GM12878 (cell line): ENCODE data around the gene FATE1. TPM values are rescaled to one million over a fixed set of nuclear protein-coding genes. Genes with fewer than 3 reads are reported as not detected.

Experiments used
- ATAC-seq: fragments of 200-7000 bp; cut with Tn5 transposase; 3 replicates; pipeline ENCODE4 v1.9.1; 2020; ENCODE audit warnings: mild to moderate bottlenecking, moderate library complexity
- BruUV-seq: library from RNA; stranded (reverse); fragments of 400-500 nt; replicated peaks from 2 replicates; lab custom pipeline; 2021; lab: Mats Ljungman, UMichigan
- CTCF ChIA-PET: fragments of 300-600 bp; sonication (Branson Sonifier 250); formaldehyde crosslinking; extraction: SDS; loops from one replicate; lab custom pipeline; 2021; ENCODE audit warnings: inconsistent platforms; lab: Yijun Ruan, JAX
- POLR2A ChIA-PET: fragments of 350-600 bp; formaldehyde crosslinking; extraction: SDS; loops from one replicate; lab custom pipeline; 2021; ENCODE audit warnings: inconsistent platforms; lab: Charles Lee
- RAD21 ChIA-PET: fragments of 300-600 bp; sonication (Branson Sonifier 250); formaldehyde crosslinking; loops from one replicate; lab custom pipeline; 2023; ENCODE audit warnings: antibody characterized with exemption; ENCODE audit not compliant: unreplicated experiment; lab: Charles Lee
- SMC1A ChIA-PET: fragments of 300-600 bp; sonication (Branson Sonifier 250); formaldehyde crosslinking; loops from one replicate; lab custom pipeline; 2023; ENCODE audit not compliant: unreplicated experiment, uncharacterized antibody; lab: Charles Lee
- DNase-seq: peaks from one replicate; pipeline ENCODE4 v3.0.0-alpha.2; 2011; ENCODE audit warnings: low read depth, low spot score
- FAIRE-seq: peaks from 3 replicates; lab custom pipeline; 2011; peaks lifted over from hg19 to GRCh38; lab: Jason Lieb, UNC
- H2AFZ ChIP-seq: 2 replicates; pipeline ENCODE4 v1.6.0; 2011; ENCODE audit warnings: low read depth, low read length, control low read depth; ENCODE audit not compliant: control insufficient read depth
- H3K27ac ChIP-seq: 2 replicates; pipeline ENCODE4 v1.5.1; 2011; ENCODE audit warnings: control low read depth; ENCODE audit not compliant: control insufficient read depth, insufficient read depth
- H3K27me3 ChIP-seq, 2 experiments: replicated peaks in 1 of 2; 2 replicates each; pipeline versions ENCODE4 v1.6.0 to v1.6.1; 2011; ENCODE audit warnings: low read length in 1 of 2; ENCODE audit not compliant: control insufficient read depth in 2 of 2, insufficient read depth in 2 of 2
- H3K36me3 ChIP-seq, 2 experiments: 2 replicates each; pipeline ENCODE4 v1.5.1; 2011; ENCODE audit warnings: low read length in 1 of 2; ENCODE audit not compliant: control insufficient read depth in 2 of 2, insufficient read depth in 2 of 2
- H3K4me1 ChIP-seq: 2 replicates; pipeline ENCODE4 v1.6.1; 2011; ENCODE audit warnings: mild to moderate bottlenecking, low read length, moderate library complexity, mixed read lengths; ENCODE audit not compliant: control insufficient read depth, insufficient read depth
- H3K4me2 ChIP-seq: 2 replicates; pipeline ENCODE4 v1.6.0; 2011; ENCODE audit warnings: control low read depth; ENCODE audit not compliant: control insufficient read depth, insufficient read depth
- H3K4me3 ChIP-seq: fragments of 200-600 bp; sonication (generic); 2 replicates; pipeline ENCODE4 v1.5.1; 2016
- H3K79me2 ChIP-seq: 2 replicates; pipeline ENCODE4 v1.6.0; 2011; ENCODE audit warnings: low read length; ENCODE audit not compliant: control insufficient read depth, insufficient read depth
- H3K9ac ChIP-seq: 2 replicates; pipeline ENCODE4 v1.8.0; 2011; ENCODE audit warnings: low read length, control low read depth, mixed read lengths; ENCODE audit not compliant: control insufficient read depth, insufficient read depth
- H3K9me3 ChIP-seq: replicated peaks from 3 replicates; pipeline ENCODE4 v1.5.1; 2011; ENCODE audit warnings: mild to moderate bottlenecking, low read length; ENCODE audit not compliant: control insufficient read depth, insufficient read depth
- H4K20me1 ChIP-seq: 2 replicates; pipeline ENCODE4 v1.6.0; 2011; ENCODE audit not compliant: control insufficient read depth, insufficient read depth
- ASH2L ChIP-seq: fragments of 300-600, 200-600 bp; sonication (generic); IDR thresholded peaks from 2 replicates; pipeline ENCODE4 v1.6.1; 2017; ENCODE audit warnings: low read depth, mild to moderate bottlenecking, borderline replicate concordance
- EED ChIP-seq: sonication (generic); IDR thresholded peaks from 2 replicates; pipeline ENCODE4 v1.6.1; 2016; ENCODE audit warnings: antibody characterized with exemption, low read depth
- HDAC2 ChIP-seq: fragments of 200-600 bp; sonication (generic); IDR thresholded peaks from 2 replicates; pipeline ENCODE4 v1.6.1; 2017
- LARP7 ChIP-seq: fragments of 450-650 bp; IDR thresholded peaks from 2 replicates; pipeline ENCODE4 v1.6.1; 2017; ENCODE audit warnings: mild to moderate bottlenecking
- MYC ChIP-seq: IDR thresholded peaks from 2 replicates; pipeline ENCODE4 v1.6.1; 2011; ENCODE audit warnings: mild to moderate bottlenecking, low read length, moderate library complexity, inconsistent platforms; ENCODE audit not compliant: insufficient read depth, insufficient replicate concordance, insufficient read length, severe bottlenecking
- RAD21 ChIP-seq: IDR thresholded peaks from 2 replicates; pipeline ENCODE4 v1.6.1; 2011; ENCODE audit warnings: mild to moderate bottlenecking, low read depth, low read length, moderate library complexity; ENCODE audit not compliant: insufficient read depth
- SP1 ChIP-seq: IDR thresholded peaks from one replicate; pipeline ENCODE4 v1.6.1; 2011; ENCODE audit warnings: low read depth, low read length
- TCF3 ChIP-seq: IDR thresholded peaks from 2 replicates; pipeline ENCODE4 v1.6.1; 2012; ENCODE audit warnings: low read depth, mild to moderate bottlenecking, low read length, borderline replicate concordance; ENCODE audit not compliant: insufficient read depth
- WGBS: methylation state at CpG from one replicate; pipeline ENCODE4 v1.1.6; 2016; ENCODE audit warnings: low lambda C conversion rate; ENCODE audit not compliant: insufficient replicate concordance, insufficient coverage; ENCODE audit errors: missing lambda C conversion rate; 5-methylcytosine and 5-hydroxymethylcytosine counted together
- in situ Hi-C: fragments of 300-500 bp; cut with MboI; formaldehyde crosslinking; loops from 9 replicates; pipeline ENCODE4 v1.14.3; 2018; ENCODE audit warnings: mixed read lengths
- intact Hi-C: fragments of 100-400 bp; cut with micrococcal nuclease; formaldehyde crosslinking; loops from one replicate; pipeline ENCODE4 v1.14.2; 2022; ENCODE audit not compliant: unreplicated experiment
- polyA plus RNA-seq, 11 experiments: library from polyadenylated mRNA; depleted of rRNA in 4 of 11; unstranded in 6 of 11; stranded (reverse) in 5 of 11; fragments of >200 nt; fragmentation: Nextera tagmentation in 4 of 11; fragmentation: Illumina TruSeq in 1 of 11; extraction: Ambion mirVana in 4 of 11; extraction: Trizol in 1 of 11; gene quantifications; 1 replicate in 1 of 11; 2 replicates in 10 of 11; pipeline versions ENCODE4 v1.2.1 to v1.2.3, GENCODE V29; 2011 to 2016; ENCODE audit warnings: inconsistent platforms in 2 of 11, missing spikeins in 2 of 11, low read depth in 1 of 11
- total RNA-seq, 4 experiments: library from RNA; depleted of rRNA in 3 of 4; stranded (reverse); fragments of >200 nt in 3 of 4; fragmentation: Illumina TruSeq in 1 of 4; extraction: Trizol in 1 of 4; gene quantifications; 2 replicates each; pipeline versions ENCODE4 v1.2.1 to v1.2.3, GENCODE V29; 2013 to 2021
- TF ChIP-seq, protein P1 (sequence below): IDR thresholded peaks from 2 replicates; pipeline ENCODE4 v1.6.1; 2012; ENCODE audit warnings: low read depth, low read length, improper control_type of control experiment
- TF ChIP-seq, protein P2 (sequence below): IDR thresholded peaks from 2 replicates; pipeline ENCODE4 v1.6.1; 2012; ENCODE audit warnings: low read depth, low read length, improper control_type of control experiment
- TF ChIP-seq, protein P3 (sequence below): IDR thresholded peaks from 2 replicates; pipeline ENCODE4 v1.6.1; 2011; ENCODE audit warnings: mild to moderate bottlenecking, low read depth, low read length, moderate library complexity; ENCODE audit not compliant: insufficient replicate concordance

FATE1 gene
- total and polyA plus RNA-seq, 10 of the 15 experiments (the other 5 are each of a cell fraction or from before 2014, with no cell fraction given): 0.26 to 0.28 TPM; not detected in 8

DNA sequence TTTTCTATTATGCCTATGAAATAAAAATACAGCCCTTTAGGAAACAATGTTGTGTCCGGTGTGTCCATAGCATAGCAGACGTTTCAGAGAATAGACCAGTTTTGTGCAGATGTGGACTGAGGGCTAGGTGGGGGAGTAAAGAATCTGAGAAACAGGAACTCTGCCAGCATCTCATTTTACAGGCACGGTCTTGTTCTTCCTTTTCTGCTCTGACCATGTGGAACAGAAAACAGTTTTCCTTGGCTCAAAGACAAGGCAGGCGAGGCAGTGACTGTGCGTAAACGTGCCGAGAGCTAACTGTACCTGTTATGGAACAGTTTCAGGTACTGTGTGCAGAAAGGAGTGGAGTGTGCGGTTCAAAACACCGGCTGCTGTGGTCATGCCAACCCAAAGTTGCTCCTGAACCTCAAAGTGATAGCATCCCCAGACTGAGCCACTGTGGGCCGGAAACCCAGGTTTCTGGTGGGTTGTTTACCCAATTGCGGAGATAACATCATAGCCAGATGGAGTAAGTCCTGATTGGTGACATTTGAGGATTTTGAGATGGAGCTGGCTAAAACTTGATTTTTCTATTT is 38.9 kb downstream of the FATE1 start:
- no peaks in the 10 kb centered on the region for H3K9me3 ChIP-seq
- in situ Hi-C loops: loop anchor here (5.0 to 10.0 kb wide), 3 partner anchors 888 to 1170 kb away; no protein-coding TSS in a partner anchor
- TF ChIP-seq, protein P1, sequence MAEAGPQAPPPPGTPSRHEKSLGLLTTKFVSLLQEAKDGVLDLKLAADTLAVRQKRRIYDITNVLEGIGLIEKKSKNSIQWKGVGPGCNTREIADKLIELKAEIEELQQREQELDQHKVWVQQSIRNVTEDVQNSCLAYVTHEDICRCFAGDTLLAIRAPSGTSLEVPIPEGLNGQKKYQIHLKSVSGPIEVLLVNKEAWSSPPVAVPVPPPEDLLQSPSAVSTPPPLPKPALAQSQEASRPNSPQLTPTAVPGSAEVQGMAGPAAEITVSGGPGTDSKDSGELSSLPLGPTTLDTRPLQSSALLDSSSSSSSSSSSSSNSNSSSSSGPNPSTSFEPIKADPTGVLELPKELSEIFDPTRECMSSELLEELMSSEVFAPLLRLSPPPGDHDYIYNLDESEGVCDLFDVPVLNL: no peak
- TF ChIP-seq LARP7 (no peak), EED (no peak), MYC (no peak), ASH2L (no peak), SP1 (no peak), TCF3 (no peak), RAD21 (no peak), HDAC2 (no peak)
- TF ChIP-seq, protein P2, sequence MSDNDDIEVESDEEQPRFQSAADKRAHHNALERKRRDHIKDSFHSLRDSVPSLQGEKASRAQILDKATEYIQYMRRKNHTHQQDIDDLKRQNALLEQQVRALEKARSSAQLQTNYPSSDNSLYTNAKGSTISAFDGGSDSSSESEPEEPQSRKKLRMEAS: no peak
- TF ChIP-seq, protein P3, sequence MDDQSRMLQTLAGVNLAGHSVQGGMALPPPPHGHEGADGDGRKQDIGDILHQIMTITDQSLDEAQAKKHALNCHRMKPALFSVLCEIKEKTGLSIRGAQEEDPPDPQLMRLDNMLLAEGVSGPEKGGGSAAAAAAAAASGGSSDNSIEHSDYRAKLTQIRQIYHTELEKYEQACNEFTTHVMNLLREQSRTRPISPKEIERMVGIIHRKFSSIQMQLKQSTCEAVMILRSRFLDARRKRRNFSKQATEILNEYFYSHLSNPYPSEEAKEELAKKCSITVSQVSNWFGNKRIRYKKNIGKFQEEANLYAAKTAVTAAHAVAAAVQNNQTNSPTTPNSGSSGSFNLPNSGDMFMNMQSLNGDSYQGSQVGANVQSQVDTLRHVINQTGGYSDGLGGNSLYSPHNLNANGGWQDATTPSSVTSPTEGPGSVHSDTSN: no peak
- CTCF ChIA-PET: interaction anchor here (0.9 to 5.6 kb wide), 2 partner anchors 876 to 881 kb away, joined by 3 to 55 read pairs; no protein-coding TSS in a partner anchor
- no peaks in the 10 kb centered on the region for H3K36me3 ChIP-seq
- no peaks in the 10 kb centered on the region; a peak in 1 of 4 replicates for H3K27me3 ChIP-seq
- no peaks in the 10 kb centered on the region for H3K79me2 ChIP-seq
- FAIRE-seq: no peak
- H3K4me3 ChIP-seq: no peak overlapping the region
- no peak overlapping the region for H3K27ac ChIP-seq
- no peak overlapping the region for H3K4me2 ChIP-seq
- intact Hi-C loops: loop anchor here (10.0 kb wide), 1 partner anchor 1170 kb away; no protein-coding TSS in a partner anchor
- SMC1A ChIA-PET: interaction anchor here (0.8 kb wide), 1 partner anchor 10 kb away, joined by 3 read pairs; no protein-coding TSS in a partner anchor
- no peak overlapping the region for H2AFZ ChIP-seq
- no peaks in the 10 kb centered on the region for H4K20me1 ChIP-seq
- no peak for DNase-seq
- POLR2A ChIA-PET: no interaction called here
- RAD21 ChIA-PET: no interaction called here
- 38% methylated on average over 11 of the region's 11 CpGs for WGBS
- ATAC-seq: no peak
- no peaks in the 10 kb centered on the region for H3K4me1 ChIP-seq
- no TSS peak for BruUV-seq
- no peak overlapping the region for H3K9ac ChIP-seq
